HG02884 (cell line): ENCODE measurements around the gene PCF11.
"Not testable (repeated sequence)": the region's sequence is repeated elsewhere in the genome, so short reads cannot be mapped to it uniquely, and the experiment has no call there.

Source experiments
- ATAC-seq: cut with Tn5 transposase; IDR thresholded peaks from one replicate; pipeline ENCODE4 v1.9.1; 2021; ENCODE audit warnings: mild to moderate bottlenecking, moderate library complexity; ENCODE audit not compliant: unreplicated experiment

PCF11 gene

DNA sequence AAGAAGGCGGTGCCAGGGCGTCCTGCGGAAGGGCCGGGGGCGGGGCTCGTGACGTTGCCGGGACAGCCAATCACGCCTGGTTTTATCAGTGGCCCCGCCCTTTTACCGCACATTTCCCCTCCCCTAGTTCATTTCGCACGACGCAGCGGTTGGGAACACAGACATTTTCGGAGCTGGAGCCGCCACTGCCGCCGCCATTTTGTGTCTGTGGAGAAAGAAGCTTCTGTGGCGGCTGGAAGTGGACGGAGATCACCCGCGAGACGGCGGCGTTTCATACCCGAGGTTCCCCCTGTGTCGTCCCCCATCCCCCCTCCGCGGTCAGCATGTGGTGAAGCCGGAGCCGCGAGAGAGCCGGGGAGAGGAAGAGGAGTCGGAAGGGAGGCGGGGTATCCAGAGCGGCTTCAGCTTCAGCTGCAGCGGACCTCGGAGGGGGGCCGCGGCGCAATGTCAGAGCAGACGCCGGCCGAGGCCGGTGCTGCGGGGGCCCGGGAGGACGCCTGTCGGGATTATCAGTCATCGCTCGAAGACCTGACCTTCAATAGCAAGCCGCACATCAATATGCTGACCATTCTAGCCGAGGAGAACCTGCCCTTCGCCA lies at the start of gene PCF11:
TSS of gene PCF11 (plus strand) at position 136 of the 598 bp plus-strand sequence. CDS start at position 445, 309 bp downstream.
- peak; percentile 2 for ATAC-seq

DNA sequence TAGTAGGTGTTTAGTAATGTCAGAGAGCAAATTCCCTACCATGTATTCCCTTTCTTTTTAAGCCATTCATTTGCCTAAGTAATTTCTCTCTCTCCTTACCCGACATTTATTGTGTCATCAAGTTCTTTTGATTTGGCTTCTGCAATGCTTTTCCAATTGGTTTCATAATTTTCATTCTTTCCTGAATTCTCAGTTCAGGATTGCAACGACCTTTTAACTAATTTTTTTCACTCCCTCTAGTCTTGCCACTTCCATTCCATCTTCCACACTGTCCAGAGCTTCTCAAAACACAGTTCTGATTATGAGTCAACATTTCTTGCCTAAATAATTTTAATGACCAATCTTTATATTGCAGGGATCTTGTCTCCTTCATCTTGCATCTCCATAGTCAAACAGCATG lies 44.0 kb upstream of the PCF11 start:
- no peak for ATAC-seq

DNA sequence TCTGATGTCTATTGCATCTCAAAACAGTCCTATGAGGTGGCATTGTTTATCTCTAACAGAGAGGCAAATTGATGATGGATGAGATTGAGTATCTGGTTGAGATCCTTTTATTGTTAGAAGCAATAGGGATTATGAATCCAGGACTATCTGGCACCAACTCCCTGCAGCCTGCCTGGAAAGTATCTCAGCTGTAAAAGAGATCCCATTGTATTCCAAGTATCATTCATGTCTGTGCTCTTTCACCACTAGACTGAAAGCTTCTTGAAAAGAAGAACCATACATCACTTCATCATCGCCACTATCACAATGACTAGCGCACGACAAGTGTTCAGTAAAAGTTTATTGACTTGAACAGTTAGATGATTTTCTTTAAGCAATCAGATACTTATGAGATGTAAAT lies 41.9 kb upstream of the PCF11 start:
- no peak for ATAC-seq

GRCh38 chr11:83115551-83115950 lies 41.4 kb upstream of the PCF11 start:
- no peak for ATAC-seq

DNA sequence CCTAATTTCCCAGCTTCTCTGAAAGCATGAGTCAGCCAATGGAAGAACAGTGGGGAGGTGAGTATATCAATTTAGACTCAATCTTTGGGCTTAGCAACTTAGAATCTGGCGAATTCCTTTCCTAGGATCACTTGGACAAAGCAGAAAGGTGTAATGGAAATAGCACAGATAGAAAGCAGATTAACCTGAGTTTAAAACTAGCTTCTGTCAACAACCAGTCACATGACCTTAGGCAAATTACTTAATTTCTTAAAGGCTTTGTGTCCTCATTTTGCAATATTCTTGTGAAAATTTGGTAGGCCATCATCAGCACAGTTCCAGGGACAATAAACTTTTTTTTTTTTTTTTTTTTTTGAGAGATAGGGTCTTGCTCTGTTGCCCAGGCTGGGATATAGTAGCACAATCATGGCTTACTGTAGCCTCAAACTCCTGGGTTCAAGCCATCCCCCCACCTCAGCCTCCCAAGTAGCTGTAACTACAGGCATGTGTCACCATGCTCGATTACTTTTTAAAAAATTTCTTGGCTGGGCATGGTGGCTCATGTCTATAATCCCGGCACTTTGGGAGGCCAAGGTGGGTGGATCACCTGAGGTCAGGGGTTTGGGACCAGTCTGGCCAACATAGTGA lies 40.8 kb upstream of the PCF11 start:
- no peak for ATAC-seq

- no peak for ATAC-seq
Observed at GRCh38 chr11:83118814-83119213, 38.1 kb upstream of the PCF11 start.

DNA sequence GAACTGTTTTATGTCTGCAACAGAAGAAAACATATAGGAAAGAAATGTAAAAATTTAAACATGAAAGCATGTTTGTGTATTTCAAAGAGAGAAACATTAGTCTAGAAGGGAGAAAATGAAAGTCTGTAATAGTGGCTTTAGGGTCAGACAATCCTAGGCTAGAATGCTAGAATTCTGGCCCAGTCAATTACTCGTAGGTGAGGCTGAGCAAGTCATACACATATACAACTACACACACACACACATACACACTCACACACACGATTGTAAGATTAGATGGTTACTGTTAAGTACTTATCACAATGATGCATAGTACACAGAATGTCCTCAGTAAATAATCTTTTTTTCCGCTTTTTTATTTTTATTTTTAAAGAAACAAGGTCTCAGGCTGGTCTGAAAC lies 37.7 kb upstream of the PCF11 start:
- no peak for ATAC-seq

DNA sequence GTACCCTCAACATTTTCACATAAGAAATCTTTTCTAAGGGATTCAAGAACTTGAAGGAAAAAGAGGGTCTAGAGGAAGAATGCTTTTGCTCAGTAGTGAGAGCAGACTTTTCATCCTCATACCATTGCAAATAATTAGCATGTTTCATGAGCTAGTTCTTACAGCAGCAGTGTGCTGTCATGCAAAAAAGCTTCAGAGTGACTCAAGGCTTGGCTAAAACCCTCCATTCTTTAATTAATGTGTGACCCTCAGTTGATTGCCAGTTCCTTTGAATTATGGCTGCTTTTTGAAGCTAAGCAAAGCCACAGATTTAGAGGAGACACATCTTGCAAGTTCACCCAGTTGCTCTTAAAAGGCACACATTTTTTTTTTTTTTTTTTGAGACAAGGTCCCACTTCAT lies 36.6 kb upstream of the PCF11 start:
- ATAC-seq = no peak

DNA sequence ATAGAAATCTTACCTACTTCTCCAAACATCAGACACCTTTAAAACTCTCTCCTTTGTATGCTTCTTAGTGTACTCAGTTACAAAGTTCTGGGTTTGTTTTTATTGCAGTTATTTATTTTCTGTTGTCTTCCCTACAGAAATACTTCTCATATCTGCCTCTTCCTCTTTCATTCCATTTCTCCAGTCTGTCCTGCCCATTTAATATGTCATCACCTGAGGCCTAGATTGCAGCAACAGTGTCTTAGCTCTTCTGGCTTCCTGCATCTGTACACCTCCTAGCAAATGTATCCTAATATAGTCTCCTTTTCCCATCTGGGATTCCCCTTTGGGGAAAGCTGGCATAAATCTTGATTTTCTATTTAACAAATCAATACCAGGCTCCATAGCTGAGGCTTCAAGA lies 34.9 kb upstream of the PCF11 start:
- no peak for ATAC-seq

- ATAC-seq = no peak
Observed at GRCh38 chr11:83122766-83123165, 34.2 kb upstream of the PCF11 start.

- no peak for ATAC-seq
Observed at GRCh38 chr11:83124636-83125424, 32.1 kb upstream of the PCF11 start.

- ATAC-seq = no peak
Observed at GRCh38 chr11:83125577-83125976, 31.4 kb upstream of the PCF11 start.

GRCh38 chr11:83127310-83127637 lies 29.7 kb upstream of the PCF11 start:
- no peak for ATAC-seq

- no peak for ATAC-seq
Observed at GRCh38 chr11:83132191-83132590, 24.7 kb upstream of the PCF11 start.

- ATAC-seq = not testable (repeated sequence)
Observed at GRCh38 chr11:83133266-83133665, 23.7 kb upstream of the PCF11 start.

DNA sequence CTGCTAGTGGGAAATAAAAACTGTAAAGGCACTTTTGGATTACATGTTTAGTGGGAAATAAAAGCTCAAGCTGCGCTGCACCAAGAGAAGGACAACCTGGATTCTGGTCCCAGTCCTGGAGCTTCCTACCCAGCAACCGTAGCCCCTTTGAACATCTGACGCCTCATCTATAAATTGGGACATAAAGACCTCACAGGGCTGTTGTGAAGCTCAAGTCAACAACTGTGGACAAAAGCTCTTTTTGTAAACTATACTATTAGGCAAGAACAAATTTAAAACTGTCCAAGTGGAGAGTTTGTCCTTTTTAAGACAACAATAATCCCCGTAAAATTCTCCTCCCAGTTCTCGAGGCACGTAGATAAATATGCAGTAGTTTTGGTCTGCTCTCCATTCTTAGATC lies 17.6 kb upstream of the PCF11 start:
- ATAC-seq = no peak

DNA sequence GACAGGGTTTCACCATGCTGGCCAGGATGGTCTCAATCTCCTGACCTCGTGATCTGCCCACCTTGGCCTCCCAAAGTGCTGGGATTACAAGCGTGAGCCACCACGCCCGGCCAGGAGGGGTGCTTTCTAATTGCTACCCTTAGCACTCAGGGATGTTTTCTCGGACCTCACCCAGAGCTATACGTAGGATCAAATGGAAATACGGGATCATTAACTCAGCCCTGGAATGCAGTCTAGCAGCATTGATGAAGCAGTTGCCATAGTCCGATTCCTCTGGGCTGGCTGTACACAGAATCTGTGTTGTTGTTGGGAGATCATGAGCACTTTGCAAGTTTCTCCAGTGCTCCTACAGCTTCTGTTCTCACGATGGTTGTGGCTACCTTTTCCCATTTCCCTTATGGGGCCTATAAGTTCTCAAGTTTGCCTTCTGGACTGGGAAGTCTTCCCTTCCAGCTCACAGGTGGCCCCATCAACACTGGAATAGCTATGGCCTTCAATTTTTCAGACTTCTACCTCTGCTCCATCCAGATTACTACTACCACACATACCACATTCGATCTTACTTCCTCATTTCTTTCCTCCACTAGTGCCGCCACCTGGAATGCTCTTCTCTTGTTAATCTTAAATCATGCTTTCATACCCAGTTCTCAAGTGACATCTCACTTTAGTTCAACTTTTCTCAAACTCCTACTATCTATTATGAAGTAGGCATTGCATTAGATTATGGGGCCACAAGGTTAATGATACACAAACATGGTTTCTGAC lies 16.1 kb upstream of the PCF11 start:
- ATAC-seq = peak; percentile 97

DNA sequence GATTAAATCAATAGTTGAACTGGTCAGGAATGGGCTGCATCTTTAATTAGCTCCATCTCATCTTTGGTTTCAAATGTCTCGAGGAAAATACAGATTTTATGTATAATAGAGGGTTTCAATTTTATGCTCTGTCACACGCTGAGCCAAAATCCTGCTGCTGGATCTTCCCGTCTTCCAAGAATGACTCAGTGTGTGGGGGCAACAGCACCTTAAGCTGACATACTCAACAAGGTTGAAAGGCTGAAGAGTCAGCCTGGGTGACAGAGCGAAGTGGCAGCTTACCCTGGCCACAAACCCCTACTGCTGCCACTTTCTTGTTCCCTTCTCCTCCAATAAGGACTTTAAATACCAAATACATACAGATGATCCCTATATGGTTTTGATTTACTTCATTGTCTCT lies 9.0 kb upstream of the PCF11 start:
- no peak for ATAC-seq

- no peak for ATAC-seq
Observed at GRCh38 chr11:83150450-83150849, 6.5 kb upstream of the PCF11 start.

DNA sequence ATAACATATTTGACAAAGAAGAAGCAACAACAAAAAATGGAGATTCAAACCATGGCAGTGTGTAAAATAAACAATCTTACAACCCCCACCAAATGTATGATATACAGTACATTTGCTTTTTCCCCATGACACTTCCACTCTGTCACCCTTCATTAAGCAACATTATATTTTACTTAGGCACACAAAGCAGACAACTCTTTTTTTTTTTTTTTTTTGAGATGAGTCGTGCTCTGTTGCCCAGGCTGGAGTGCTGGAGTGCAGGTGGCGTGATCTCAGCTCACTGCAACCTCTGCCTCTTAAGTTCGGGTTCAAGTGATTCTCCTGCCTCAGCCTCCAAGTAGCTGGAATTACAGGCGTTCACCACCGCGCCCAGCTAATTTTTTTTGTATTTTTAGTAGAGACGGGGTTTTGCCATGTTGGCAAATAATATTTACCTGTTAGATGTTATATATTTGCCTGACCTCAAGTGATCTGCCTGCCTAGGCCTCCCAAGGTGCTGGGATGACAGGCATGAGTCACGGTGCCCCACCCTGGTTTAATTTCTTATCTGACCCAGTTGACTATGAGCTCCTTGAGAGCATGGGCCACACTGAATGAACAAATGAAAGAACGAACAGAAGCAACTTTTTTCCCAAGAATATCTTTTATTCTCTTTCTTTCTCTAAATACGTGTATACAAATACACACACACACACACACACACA lies 5.5 kb upstream of the PCF11 start:
- no peak for ATAC-seq

DNA sequence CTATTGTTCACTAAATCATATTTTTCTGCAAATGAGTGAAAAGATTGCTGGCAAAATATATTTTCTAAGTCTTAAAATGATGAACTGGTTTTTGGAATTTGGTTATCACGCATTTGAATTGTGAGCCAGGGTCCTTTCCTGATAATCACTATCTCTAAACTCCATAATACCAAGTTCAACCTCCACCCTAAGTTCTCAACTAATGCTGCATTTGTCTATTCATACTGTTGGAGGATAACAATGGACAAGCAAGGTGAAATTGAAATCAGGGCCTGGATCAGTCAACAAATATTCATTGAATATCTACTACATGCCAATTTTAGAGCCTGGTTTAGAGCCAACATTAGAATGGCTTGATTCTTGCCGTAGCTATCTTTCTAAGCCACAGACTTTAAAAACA lies 4.7 kb upstream of the PCF11 start:
- no peak for ATAC-seq
